HEK293 (cell line): Measurements from ENCODE around the gene EEF1A2.

ENCODE experiments used
- ZNF521 ChIP-seq: fragments of 450-650 bp; formaldehyde crosslinking; IDR thresholded peaks from 2 replicates; pipeline ENCODE4 v1.5.1; 2017; ENCODE audit warnings: missing biosample characterization, mild to moderate bottlenecking, missing genetic modification characterization
- ZNF626 ChIP-seq: fragments of 450-650 bp; sonication (Bioruptor Pico); formaldehyde crosslinking; IDR thresholded peaks from 2 replicates; pipeline ENCODE4 v1.5.1; 2018; ENCODE audit warnings: missing biosample characterization, missing genetic modification characterization, inconsistent platforms
- TF ChIP-seq, protein P1 (sequence below): fragments of 450-650 bp; formaldehyde crosslinking; optimal IDR thresholded peaks from 2 replicates; pipeline ENCODE3; 2016; ENCODE audit warnings: missing biosample characterization, mild to moderate bottlenecking, missing genetic modification characterization

DNA sequence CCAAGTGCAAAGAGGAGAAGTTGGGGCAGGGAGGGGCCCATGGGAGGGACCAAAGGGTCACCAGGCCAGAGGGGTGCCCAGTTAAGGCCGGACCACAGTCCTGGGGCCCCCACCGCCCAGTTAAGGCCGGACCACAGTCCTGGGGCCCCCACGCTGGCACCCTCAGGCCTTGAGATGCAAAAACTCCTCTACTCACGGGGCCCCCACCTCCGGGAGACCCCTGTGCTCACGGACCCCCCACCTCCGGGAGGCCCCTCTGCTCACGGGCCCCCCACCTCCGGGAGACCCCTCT lies 43.4 kb downstream of the EEF1A2 start:
- TF ChIP-seq ZNF626 (tag by site-specific recombination) (no peak), ZNF521 (no peak)
- TF ChIP-seq, protein P1, sequence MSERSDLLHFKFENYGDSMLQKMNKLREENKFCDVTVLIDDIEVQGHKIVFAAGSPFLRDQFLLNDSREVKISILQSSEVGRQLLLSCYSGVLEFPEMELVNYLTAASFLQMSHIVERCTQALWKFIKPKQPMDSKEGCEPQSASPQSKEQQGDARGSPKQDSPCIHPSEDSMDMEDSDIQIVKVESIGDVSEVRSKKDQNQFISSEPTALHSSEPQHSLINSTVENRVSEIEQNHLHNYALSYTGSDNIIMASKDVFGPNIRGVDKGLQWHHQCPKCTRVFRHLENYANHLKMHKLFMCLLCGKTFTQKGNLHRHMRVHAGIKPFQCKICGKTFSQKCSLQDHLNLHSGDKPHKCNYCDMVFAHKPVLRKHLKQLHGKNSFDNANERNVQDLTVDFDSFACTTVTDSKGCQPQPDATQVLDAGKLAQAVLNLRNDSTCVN = no peak
